ENCODE data around the gene DOCK2.
"Not testable (repeated sequence)": the region's sequence is repeated elsewhere in the genome, so short reads cannot be mapped to it uniquely, and the experiment has no call there.

DOCK2 gene

DNA sequence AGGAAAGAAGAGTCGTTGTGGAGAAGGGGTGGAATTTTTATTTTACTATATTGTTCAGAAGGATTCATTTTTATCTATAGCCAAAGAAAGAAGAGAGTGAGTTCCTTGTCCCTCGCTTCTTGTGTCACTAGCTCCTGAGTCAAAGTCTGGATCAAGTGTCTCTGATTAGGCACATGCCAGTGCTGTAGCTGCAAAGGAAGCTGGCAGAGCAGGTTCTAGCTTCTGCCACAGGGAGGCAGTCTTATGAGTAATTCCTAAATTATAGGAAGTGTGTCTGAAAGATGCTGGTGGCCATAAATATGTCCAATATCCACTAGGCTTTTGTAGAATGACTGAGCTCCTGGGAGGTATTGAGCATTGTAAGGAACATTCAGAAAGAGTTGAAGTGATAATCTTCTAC is 84.7 kb downstream of the DOCK2 start:
- DNase-seq: no peak

DNA sequence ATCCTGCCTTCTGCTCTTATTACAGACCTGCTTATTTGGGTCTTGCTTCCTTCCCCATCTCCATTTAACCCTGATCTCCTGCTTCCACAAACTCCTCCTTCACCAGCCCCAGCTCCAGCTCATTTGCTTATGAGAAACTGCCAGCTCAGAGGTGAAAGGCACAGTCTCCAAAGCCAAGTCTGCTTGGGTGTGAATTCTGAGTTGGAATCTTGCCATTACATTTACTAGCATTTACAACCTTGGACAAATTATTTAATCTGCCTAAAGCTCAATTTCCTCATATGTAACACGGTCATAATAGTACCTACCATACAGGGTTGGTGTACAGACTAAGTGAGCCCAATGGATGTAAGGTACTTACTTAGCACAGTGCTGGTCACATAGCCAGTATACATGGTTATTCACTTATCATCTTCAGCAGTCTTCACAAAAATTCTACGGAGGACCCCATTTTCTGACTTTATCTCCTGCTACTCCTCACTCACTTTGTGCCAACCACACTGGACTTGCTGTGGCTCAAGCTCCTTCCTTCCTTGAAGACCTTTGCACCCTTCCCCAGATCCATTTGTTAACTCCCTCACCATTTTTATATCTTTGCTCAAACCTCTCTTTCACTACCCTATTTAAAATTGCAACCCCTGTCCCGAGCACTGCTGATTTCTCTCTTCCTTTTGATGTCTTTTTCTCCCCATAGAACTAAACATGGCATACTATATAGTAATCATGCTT is 86.2 kb downstream of the DOCK2 start:
- DNase-seq: no peak

DNA sequence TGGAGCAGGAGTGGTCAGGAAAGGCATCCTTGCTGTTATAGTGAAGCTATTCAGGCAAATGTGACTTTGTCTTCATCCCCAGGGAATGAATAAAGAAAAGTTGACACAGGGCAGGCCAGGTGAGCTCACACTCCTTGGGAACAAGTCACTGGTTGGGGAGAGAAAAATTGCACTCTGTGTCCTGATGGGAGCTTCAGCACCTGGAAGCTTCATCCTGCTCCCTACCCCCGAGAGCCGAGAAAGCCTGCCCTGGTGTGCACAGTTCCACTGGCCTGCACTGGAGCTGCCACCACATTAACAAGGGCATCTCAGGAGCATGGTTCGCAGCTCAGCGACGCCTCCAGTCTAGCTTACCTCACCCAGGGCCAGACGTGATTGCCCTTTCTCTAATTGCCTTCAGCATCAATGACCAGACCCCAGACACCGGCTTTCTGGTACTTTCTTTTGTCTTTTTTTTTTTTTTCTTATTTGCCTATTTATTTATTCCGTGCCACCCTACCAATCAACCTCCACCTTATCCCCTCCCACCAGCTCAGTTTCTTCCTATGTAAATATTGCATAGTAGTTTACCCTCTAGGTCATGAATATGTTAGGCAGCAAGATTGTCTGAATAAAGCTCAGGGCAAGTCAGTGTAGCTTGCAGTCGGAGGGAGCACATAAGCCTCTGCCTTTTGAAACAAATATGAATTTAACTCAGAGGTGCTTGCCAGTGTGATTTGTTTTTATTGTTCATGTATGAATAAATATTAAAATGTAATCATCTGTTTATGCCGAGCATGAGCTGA is 87.4 kb downstream of the DOCK2 start:
- no peak for DNase-seq

DNA sequence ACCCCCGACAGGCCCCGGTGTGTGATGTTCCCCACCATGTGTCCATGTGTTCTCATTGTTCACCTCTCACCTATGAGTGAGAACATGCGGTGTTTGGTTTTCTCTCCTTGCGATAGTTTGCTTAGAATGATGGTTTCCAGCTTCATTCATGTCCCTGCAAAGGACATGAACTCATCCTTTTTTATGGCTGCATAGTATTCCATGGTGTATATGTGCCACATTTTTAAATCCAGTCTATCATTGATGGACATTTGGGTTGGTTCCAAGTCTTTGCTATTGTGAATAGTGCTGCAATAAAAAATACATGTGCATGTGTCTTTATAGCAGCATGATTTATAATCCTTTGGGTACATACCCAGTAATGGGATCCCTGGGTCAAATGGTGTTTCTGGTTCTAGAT is 88.6 kb downstream of the DOCK2 start:
- DNase-seq: not testable (repeated sequence)

DNA sequence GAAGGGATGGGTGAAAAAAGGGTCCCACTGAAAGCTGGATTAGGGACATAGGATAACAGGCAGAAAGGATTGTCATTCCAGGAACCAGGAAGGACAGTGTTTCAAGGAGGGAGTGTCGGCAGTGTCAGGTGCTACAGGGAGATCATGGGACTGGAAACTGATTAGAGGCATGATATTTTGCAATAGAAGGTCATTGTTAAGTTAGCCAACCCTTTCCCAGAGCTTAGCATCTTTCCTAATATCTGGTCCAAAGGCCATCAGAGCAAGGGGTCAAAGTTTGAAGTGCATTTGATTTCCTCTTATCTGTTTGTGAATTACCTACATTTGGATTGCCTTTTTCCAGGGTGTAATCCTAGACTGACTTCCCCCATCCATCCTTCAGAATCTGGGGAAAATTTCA is 91.3 kb downstream of the DOCK2 start:
- no peak for DNase-seq

DNA sequence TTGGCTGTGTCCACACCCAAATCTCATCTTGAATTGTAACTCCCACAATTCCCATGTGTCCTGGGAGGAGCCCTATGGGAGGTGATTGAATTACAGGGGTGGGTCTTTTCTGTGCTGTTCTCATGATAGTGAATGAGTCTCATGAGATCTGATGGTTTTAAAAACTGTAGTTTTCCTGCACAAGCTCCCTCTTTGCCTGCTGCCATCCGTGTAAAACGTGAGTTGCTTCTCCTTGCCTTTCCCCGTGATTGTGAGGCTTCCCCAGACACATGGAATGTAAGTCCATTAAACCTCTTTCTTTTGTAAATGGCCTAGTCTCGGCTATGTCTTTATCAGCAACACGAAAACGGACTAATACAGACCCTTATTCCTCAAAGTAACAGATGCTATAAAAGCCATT is 94.1 kb downstream of the DOCK2 start:
- no peak for DNase-seq

DNA sequence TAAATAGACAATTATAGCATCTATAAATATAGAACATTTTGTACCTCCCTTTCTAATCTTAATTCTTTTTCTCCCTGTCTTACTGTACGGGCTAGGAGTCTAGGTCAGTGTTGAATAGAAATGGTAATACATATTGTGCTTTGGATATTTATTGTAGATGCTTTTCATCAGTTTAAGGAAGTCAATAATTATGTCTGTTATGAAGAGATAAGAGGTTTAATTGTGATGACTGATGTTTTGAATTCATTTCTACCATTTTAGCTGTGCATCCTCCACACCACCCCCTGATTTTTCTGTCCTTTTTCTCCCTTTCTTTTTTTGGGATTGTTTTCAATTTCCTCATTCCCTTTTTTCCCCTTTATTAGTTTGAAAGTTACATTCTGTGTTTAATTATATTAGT is 95.8 kb downstream of the DOCK2 start:
- no peak for DNase-seq

DNA sequence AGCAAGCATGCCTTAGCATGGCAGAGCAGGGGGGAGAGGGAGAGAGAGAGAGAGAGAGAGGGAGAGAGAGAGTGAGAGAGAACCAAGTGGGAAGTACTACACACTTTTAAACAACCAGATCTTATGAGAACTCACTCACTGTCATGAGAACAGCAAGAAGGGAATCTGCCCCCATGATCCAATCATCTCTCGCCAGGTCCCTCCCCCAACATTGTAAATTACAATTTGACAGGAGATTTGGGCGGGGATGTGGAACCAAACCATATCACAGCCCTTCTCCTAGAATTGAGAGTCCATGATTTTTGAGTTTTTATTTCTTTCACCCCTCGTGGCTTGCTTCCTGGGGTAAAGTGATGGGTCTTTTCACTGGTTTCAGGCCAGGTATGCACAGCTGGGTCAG is 98.8 kb downstream of the DOCK2 start:
- no peak for DNase-seq

DNA sequence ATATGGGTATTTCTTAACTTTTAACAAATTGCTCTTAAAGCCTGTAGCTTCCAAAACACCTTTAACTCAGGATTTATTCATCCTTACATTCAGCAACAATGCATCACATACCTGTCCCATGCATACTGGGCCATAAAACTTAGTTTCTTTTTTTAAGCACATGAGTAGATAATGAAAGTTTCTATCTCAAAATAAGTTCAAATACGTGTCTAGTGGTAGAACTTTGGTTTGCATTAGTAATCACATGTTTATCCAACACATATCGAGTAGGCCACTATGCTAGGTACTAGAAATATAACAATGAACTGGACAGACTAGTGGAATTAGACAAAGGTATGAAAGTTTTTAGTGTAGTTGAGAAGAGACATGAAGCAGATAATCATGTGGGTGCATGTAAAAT is 99.6 kb downstream of the DOCK2 start:
- no peak for DNase-seq

DNA sequence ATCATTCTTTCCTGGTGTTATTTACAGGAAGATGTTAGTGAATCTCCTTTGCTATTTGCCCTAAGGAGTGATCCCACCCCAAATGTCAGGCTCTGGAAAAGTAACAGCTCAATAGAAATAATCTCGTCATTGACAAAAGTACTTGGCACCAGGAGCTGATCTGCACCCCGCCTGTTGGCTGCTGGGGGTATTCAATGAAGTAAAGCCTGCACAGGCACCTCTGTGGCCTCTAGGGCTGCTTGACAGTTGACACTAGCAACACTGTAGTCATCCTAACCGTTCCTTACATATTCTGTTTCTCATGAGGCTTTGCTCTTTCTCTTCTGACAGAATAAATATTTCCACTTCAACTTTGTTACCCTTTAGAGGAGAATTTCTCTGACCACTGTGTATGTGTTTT is 103.4 kb downstream of the DOCK2 start:
- no peak for DNase-seq

DNA sequence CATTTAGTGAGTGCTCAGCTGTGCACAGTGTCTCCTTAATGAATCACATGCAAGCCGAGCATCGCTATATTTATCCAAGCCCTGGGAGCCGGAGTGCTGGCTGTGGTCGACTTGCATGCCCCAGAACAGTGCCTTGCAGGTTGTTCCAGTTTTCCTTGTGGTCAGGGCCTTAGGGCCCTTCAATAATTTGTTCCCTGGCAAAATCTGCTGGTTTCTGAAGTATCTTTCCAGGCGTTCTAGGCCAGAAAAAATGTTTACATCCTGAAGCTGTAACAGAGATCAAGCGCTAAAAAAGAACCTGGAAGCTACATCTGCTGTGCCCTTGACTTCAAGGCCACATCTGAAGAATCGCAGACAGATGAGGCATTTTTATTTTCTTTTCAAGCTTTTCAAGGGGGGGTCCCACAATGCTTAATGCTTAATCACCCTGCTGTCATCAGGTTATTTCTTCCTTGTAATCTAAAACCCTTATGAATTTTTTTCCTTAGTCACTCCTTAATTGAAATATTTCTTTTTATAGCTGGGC is 105.8 kb downstream of the DOCK2 start:
- no peak for DNase-seq

DNA sequence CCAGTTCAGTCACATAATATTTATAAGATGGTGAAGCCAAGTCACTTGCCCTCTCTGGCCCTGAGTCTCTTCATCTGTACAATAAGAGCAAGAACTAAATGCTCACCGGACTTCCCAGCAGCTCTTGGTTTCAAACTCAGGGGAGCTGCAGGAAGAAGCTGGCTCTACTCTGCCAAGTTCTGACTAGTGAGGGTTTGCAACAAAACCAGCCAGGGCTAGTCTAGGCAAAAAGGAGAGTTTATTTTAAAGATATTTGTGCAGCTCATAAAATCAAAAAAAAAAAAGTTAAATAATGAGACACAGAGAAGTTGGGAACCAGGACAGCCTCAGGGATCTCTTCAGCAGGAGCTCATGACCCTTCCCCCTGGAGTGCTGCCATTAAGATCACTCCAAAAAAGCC is 107.3 kb downstream of the DOCK2 start:
- DNase-seq: no peak

DNA sequence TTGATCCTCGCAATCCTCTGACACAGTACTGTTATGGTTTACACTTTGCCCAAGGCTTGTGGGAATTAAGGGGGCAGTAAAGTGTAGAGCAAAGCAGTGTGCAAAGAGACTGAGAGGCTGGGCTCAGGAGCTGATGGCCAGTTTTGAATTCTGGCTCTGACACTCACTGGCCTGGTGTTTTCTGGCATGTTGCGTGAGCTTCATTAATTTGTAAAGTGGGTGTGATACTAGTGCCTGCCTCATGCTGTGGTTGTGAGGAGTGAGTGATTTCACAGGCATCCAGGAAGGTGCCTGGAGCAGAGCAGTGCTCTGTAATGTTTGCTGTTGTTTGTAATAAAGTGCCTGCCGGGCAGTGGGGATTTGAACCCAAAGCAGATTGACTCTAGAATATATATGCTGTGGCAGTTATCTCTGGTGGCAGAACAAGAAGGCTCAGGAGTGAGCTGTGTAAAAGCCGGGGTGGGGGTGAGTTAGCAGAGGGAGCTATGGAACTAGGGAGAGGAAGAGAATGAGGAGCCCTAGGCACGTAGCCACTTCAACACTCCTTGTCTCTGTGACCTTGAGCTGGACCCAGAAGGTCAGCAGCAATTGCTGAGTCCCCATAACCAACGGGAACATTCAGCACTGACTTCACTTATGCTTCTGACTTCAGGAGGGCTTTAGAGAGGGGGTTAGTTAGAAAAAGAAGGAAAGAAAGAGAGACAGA is 108.5 kb downstream of the DOCK2 start:
- no peak for DNase-seq

DNA sequence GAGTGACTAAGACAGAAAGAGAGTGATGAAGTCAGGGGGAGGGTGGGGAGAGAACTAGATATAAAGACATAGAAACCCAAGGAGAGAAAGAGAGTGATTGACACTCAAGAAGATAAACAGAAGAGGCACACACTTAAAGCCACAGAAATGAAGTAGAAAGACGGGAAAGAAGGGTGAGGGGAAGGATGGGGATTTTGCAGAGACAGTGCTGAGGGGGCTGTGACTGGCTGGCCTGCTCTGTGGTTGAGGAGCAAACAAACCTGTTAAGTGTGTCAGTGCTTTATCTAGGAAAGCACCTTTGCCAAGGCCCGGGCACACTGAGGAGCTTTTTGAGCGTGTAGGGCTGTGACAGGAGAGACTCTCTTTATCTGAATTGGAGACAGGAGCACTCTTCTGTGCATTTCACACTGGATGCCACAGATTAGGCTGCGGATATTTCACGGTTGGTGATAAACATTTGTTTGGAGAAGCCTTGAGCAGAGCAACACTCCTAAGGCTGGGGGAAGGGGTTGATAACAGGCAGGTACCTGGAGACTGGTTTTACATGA is 109.1 kb downstream of the DOCK2 start:
- no peak for DNase-seq

DNA sequence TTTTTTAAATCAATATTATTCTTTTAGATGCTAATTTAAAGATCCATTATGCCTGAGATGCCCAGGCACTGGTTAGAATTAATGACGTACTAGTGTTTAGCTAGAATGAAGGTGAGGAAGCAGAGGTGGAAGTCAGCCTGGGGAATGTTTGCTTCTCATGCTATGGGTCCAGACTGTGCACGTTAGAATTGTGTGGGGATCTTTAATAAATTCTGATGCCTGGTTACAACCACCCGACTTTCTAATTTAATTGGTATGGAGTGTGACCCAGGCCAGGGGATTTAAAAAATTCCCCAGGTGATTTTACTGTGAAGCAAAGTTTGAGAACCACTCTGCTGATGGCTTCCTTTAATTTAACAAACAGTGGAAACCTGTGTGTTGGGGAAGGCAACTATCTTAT is 111.1 kb downstream of the DOCK2 start:
- no peak for DNase-seq

DNA sequence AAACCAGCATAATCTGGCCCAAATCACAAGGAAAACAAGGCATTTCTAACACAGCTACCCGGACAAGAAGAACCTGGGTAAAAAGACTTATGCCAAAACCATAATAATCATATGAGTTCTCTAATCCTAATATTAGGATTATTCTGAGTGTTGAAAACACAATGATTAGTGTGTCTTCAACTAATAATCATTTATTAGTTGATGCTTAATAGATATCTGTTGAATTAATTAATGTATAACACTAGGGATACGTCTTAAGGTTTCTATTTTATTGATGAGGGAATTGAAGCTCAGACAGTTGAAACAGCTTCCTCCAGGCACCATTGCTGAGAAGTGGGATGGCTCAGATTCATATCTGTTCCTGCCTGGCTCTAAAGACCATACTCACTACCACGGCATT is 112.2 kb downstream of the DOCK2 start:
- DNase-seq: no peak

DNA sequence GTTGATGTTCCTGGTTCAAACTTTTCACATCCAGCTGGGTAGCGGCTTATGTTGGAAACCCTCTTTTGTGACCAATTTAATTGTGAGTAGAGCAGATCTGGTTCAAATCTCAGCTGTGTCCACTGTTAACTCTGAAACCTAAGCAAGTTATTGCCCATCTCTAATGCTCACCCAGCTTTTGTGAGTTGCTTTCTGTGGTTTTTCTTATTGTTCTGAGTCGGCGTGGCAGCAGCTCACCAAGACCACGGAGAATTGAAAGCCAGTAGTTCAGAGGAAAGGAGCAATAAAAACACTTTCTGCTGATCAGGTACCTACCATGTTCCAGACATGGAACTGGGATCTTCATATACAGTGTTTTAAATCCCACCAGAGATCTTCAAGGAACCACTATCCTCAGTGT is 114.4 kb downstream of the DOCK2 start:
- no peak for DNase-seq

DNA sequence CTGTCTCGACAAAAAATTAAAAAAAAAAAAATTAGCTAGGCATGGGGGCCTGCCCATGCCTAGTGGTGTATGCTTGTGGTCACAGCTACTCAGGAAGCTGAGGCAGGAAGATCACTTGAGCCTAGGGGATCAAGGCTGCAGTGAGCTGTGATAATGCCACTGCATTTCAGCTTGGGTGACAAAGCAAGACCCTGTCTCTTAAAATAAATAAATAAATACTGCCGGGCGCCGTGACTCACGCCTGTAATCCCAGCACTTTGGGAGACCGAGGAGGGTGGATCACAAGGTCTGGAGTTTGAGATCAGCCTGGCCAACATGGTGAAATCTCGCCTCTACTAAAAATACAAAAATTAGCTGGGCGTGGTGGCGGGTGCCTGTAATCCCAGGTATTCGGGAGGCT is 115.5 kb downstream of the DOCK2 start:
- DNase-seq: not testable (repeated sequence)

DNA sequence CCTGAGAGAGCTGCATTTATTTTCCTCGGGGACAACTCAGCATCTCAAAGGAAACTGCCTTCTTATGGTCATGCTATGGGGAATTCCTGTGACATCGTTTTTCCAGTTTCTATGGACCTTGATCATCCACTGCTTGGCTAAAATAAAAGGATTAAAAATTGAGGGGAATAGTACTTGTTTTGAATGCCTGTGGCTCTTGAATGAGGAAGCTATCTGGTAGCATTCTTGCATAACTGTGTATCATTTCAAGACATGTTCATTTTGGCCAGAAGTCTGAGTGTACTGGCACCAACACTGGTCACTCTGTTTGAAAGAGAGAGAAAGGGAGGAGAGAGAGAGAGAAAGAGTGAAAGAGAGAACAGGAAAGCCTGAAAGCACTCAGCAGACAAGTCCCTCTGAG is 116.7 kb downstream of the DOCK2 start:
- DNase-seq: no peak

DNA sequence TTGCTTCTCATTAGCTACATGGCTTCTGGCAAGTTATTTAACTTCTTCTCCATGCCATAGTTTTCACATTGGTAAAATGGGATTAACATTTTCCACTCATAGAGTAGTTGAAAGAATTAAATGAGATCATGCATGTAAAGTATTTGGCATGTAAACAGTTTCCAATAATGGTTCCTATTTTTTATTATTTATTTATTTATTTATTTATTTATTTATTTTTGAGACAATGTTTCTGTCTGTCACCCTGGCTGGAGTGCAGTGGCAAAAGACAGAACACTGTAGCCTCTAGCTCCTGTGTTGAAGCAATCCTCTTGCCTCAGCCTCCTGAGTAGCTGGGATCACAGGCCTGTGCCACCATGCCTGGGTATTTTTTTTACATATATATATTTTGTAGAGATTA is 117.7 kb downstream of the DOCK2 start:
- no peak for DNase-seq

DNA sequence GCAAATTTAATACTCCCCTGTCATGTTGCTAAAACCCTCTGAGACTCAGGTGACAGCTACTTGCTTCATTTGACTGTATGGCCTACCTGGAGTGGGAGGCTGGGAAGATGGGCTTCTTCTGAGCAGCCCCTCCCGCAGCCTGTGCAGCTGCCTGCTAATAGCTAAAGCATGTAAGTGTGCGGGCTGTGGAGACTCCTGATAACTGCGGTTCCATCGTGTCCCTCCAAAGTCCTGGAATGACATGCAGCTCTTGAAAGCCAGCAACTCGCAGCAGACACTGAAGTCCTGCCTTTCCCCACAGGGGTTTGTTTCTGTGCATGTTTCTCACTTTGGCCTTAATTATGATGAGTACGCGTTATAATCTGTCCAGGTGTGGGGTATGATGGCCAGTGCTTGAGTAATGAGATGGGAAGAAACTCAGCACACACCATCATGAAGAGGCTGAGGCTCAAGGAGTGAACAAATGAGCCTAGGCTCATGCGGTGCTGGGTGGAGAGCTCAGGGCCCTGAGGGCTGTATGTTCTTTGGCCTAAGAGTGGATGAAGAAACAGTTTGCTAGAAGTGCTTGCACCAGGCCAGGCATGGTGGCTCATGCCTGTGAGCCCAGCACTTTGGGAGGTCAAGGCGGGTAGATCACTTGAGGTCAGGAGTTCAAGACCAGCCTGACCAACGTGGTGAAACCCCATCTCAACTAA is 119.1 kb downstream of the DOCK2 start:
- no peak for DNase-seq

DNA sequence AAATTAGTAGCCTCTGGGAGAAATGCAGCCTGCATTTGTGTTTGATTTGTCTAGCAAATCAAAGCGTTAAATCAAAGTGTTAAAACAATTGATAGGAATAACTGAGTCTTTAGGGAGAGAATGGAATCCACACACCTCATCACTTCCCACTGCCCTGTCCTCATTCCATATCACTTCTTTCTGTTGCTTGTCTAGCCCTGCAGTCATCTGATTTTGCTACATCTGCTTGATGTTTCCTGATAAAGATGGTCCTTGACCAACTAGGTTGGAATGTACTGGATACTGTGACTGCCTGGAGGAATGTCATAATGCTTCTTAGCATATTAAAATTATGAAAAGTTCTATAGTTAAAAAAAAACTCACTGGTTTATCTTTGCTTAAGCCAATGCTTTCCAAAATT is 119.9 kb downstream of the DOCK2 start:
- DNase-seq: no peak

DNA sequence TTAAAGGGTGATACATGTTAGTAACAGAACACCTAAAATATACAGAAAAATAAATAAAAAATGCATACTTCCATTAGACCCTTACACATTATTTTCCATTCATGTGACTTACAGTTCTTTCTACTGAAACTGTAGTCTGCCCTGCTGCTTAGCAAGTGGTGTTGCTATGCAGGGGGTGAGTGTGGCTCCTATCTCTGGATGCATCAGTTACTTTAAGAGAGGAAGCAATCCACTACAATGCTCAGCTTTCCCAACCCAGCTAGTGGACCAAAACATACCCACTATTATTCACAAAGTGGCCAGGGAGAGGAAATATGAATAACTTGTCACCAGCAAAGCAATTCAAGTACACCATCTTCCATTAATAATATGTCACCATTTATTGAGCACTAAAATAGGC is 121.8 kb downstream of the DOCK2 start:
- DNase-seq: no peak
